Measurements from ENCODE around the gene PALM. TPM values are rescaled to one million over a fixed set of nuclear protein-coding genes. Genes with fewer than 3 reads are reported as not detected.

Gene PALM
- total RNA-seq, 1 experiment from 2014 or later = 14.4 TPM

GRCh38 chr19:746956-747355 lies 38.2 kb downstream of the PALM start:
- TF ChIP-seq REST (IDR thresholded peaks at IDR 0.05; ENCODE audit: insufficient read depth in 1 of 2, low read depth in 2 of 2, low read length in 1 of 2) = no peak
- TF ChIP-seq POLR2AphosphoS5 (IDR thresholded peaks at IDR 0.05; ENCODE audit: low read depth, low read length) = no peak
- no peak for TF ChIP-seq TCF7L2 (IDR thresholded peaks at IDR 0.05; ENCODE audit: low read depth, low read length)
- no peak for TF ChIP-seq SIN3A (IDR thresholded peaks at IDR 0.05; ENCODE audit: borderline replicate concordance, insufficient read depth, low read depth, low read length)
- TF ChIP-seq CTCF (IDR thresholded peaks at IDR 0.05) = no peak
- H3K4me3 ChIP-seq (ENCODE audit: low read depth in 2 of 2, low read length in 2 of 2) = no peak overlapping the region
- in situ Hi-C loops (cut with HindIII; ENCODE audit: low pct_unique_long_range_greater_than_20kb, low sequenced_read_pairs) (no loop called here), intact Hi-C loops (cut with micrococcal nuclease; ENCODE audit: unreplicated experiment) (no loop called here)
- peaks cover 10% of the 10 kb centered on the region for H3K4me1 ChIP-seq (ENCODE audit: control insufficient read depth, insufficient read depth, low read length)
- no peaks in the 10 kb centered on the region for H3K36me3 ChIP-seq (ENCODE audit: control insufficient read depth, insufficient read depth, low read length)
- no peaks in the 10 kb centered on the region for H3K9me3 ChIP-seq (ENCODE audit: control insufficient read depth, insufficient read depth, low read depth, low read length)
- H3K27me3 ChIP-seq (ENCODE audit: control insufficient read depth, insufficient read depth, low read length) = no peaks in the 10 kb centered on the region
- DNase-seq (ENCODE audit: low read depth, low spot score) = no peak
- ATAC-seq = no peak
- ChIA-PET POLR2A (no interaction called here), CTCF (no interaction called here)
- no peak overlapping the region for H3K27ac ChIP-seq (ENCODE audit: low read length)
- BruUV-seq (replicated peaks) = no TSS peak

- no peak for DNase-seq (ENCODE audit: low read depth, low spot score)
- Histone ChIP-seq H3K27ac (ENCODE audit: low read length) (no peak overlapping the region), H3K36me3 (ENCODE audit: control insufficient read depth, insufficient read depth, low read length) (no peaks in the 10 kb centered on the region), H3K4me1 (ENCODE audit: control insufficient read depth, insufficient read depth, low read length) (peaks cover 11% of the 10 kb centered on the region), H3K4me3 (ENCODE audit: low read depth in 2 of 2, low read length in 2 of 2) (no peak overlapping the region), H3K9me3 (ENCODE audit: control insufficient read depth, insufficient read depth, low read depth, low read length) (no peaks in the 10 kb centered on the region), H3K27me3 (ENCODE audit: control insufficient read depth, insufficient read depth, low read length) (no peaks in the 10 kb centered on the region)
- in situ Hi-C loops (cut with HindIII; ENCODE audit: low pct_unique_long_range_greater_than_20kb, low sequenced_read_pairs) (no loop called here), intact Hi-C loops (cut with micrococcal nuclease; ENCODE audit: unreplicated experiment) (no loop called here)
- POLR2A ChIA-PET = no interaction called here
- no TSS peak for BruUV-seq (replicated peaks)
- TF ChIP-seq TCF7L2 (IDR thresholded peaks at IDR 0.05; ENCODE audit: low read depth, low read length) = no peak
- CTCF ChIA-PET = no interaction called here
- no peak for ATAC-seq
These were observed 38.9 kb downstream of the PALM start for GRCh38 chr19:747432-748273.

DNA sequence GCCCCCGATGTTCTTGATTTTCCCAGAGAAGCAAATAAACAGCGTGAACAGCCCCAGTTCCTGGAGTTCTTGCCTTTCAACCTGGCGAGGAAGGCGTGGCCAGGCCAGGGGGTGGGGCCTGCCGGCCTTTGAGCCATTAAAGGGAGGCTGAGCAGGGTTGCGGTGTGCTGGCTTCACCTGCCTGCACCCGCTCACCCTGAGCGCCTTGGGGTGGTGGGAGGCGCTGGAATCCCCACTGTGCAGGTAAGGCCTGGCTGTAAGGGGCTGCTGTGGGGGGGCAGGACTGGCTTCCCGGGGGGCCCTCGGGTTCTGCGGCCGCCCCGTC lies 39.5 kb downstream of the PALM start:
- ChIA-PET POLR2A (no interaction called here), CTCF (no interaction called here)
- intact Hi-C loops (cut with micrococcal nuclease; ENCODE audit: unreplicated experiment) (no loop called here), in situ Hi-C loops (cut with HindIII; ENCODE audit: low pct_unique_long_range_greater_than_20kb, low sequenced_read_pairs) (no loop called here)
- no peak overlapping the region for H3K27ac ChIP-seq (ENCODE audit: low read length)
- no peak for ATAC-seq
- H3K4me3 ChIP-seq (ENCODE audit: low read depth in 2 of 2, low read length in 2 of 2) = no peak overlapping the region
- TF ChIP-seq REST (IDR thresholded peaks at IDR 0.05; ENCODE audit: insufficient read depth in 1 of 2, low read depth in 2 of 2, low read length in 1 of 2) = no peak
- TF ChIP-seq CTCF (IDR thresholded peaks at IDR 0.05) = no peak
- no peak for TF ChIP-seq POLR2AphosphoS5 (IDR thresholded peaks at IDR 0.05; ENCODE audit: low read depth, low read length)
- no peak for TF ChIP-seq SIN3A (IDR thresholded peaks at IDR 0.05; ENCODE audit: borderline replicate concordance, insufficient read depth, low read depth, low read length)
- no peak for TF ChIP-seq TCF7L2 (IDR thresholded peaks at IDR 0.05; ENCODE audit: low read depth, low read length)
- no TSS peak for BruUV-seq (replicated peaks)
- DNase-seq (ENCODE audit: low read depth, low spot score) = no peak
- no peaks in the 10 kb centered on the region for H3K27me3 ChIP-seq (ENCODE audit: control insufficient read depth, insufficient read depth, low read length)
- H3K9me3 ChIP-seq (ENCODE audit: control insufficient read depth, insufficient read depth, low read depth, low read length) = no peaks in the 10 kb centered on the region
- H3K36me3 ChIP-seq (ENCODE audit: control insufficient read depth, insufficient read depth, low read length) = no peaks in the 10 kb centered on the region
- peaks cover 15% of the 10 kb centered on the region for H3K4me1 ChIP-seq (ENCODE audit: control insufficient read depth, insufficient read depth, low read length)
